ENCODE results near the gene CNTN5.

Gene CNTN5

GRCh38 chr11:99370549-99371216, 349.9 kb downstream of the CNTN5 start:
- Mint-ChIP-seq H3K27ac (no peak overlapping the region), H3K4me1 (no peaks in the 10 kb centered on the region), H3K27me3 (no peaks in the 10 kb centered on the region), H3K4me3 (no peak overlapping the region), H3K9me3 (no peaks in the 10 kb centered on the region)
- no peak for ATAC-seq
- no peak for DNase-seq

GRCh38 chr11:99371257-99371656, 350.5 kb downstream of the CNTN5 start:
- no peak for DNase-seq
- Mint-ChIP-seq H3K4me3 (no peak overlapping the region), H3K9me3 (no peaks in the 10 kb centered on the region), H3K4me1 (no peaks in the 10 kb centered on the region), H3K27me3 (no peaks in the 10 kb centered on the region), H3K27ac (no peak overlapping the region)
- no peak for ATAC-seq

DNA sequence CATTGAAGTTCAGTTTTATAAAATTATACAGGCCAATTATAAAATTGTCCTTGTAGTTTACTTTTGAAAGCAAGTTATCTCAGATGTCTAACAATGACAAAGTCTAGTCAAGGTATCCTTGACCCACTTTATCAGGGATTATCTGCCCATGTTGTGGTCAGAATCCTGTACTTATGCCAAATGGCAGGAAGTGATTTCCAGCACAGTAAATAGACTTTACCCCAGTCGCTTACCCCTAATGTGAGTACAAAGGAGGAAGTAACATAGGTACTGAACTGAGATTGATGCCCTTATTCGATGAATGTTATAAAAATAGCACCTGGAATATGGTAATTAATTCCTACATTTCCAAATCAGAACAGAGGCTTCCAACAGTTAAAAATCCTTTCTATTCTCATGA, 355.7 kb downstream of the CNTN5 start:
- no peak overlapping the region for H3K27ac Mint-ChIP-seq

GRCh38 chr11:99383648-99384245, 363.0 kb downstream of the CNTN5 start:
- H3K27ac Mint-ChIP-seq, result no peak overlapping the region
- no peaks in the 10 kb centered on the region for H3K4me1 Mint-ChIP-seq
- H3K4me3 Mint-ChIP-seq, result no peak overlapping the region
- peaks cover 0 to 7% of the 10 kb centered on the region in 2 donors for H3K9me3 Mint-ChIP-seq
- ATAC-seq (no peak), DNase-seq (no peak)
- H3K27me3 Mint-ChIP-seq, result no peaks in the 10 kb centered on the region

More for the DNA sequence above, 355.7 kb downstream of the CNTN5 start:
- no peaks in the 10 kb centered on the region for H3K9me3 Mint-ChIP-seq
- no peak overlapping the region for H3K4me3 Mint-ChIP-seq
- ATAC-seq (no peak), DNase-seq (no peak)
- H3K4me1 Mint-ChIP-seq, result no peaks in the 10 kb centered on the region
- no peaks in the 10 kb centered on the region for H3K27me3 Mint-ChIP-seq

GRCh38 chr11:99391245-99391644, 370.5 kb downstream of the CNTN5 start:
- Mint-ChIP-seq H3K4me3 (no peak overlapping the region), H3K27ac (no peak overlapping the region), H3K27me3 (no peaks in the 10 kb centered on the region), H3K4me1 (no peaks in the 10 kb centered on the region), H3K9me3 (peaks cover 0 to 7% of the 10 kb centered on the region in 2 donors)
- no peak for ATAC-seq
- no peak for DNase-seq

DNA sequence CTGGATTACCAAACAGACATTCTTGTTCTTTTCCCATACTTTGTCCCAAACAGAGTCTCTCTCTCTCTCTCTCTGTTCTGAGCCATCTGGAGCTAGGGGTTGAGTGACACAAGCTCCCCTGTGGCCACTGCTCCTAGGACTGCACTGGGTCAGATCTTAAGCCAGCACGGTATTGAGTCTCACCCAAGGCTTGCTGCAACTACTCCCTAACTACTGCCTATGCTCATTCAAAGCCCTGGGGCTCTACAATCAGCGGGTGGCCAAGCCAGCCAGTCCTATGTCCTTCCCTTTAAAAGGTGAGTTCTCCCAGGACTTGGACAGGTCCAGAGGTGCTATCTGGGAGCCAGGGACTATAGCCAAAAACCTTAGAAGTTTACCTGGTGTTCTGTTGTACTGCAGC, 385.6 kb downstream of the CNTN5 start:
- ATAC-seq (no peak), DNase-seq (no peak)
- Mint-ChIP-seq H3K9me3 (peaks cover 6 to 35% of the 10 kb centered on the region in 2 donors), H3K27ac (no peak overlapping the region), H3K4me1 (no peaks in the 10 kb centered on the region), H3K27me3 (no peaks in the 10 kb centered on the region), H3K4me3 (no peak overlapping the region)

DNA sequence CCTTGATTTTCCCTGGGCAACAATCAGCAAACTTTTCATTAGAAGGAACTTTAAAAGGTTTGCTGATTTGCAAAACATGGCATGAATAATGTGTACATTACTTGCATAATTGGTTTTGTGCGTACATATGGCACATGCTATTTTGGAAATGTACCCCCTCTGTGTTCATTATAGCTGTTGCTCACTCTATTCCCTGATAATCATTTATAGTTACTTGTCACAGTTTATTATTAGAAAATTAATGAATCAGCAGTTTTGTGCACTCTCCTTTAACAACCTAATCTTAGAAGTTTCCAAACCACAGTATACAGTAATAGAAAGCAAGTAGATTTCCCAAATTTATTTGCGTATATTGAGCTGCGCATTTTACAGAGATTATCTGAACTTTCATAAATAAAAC, 389.9 kb downstream of the CNTN5 start:
- no peaks in the 10 kb centered on the region for H3K4me1 Mint-ChIP-seq
- no peak for ATAC-seq
- DNase-seq, result no peak
- H3K27me3 Mint-ChIP-seq, result no peaks in the 10 kb centered on the region
- H3K27ac Mint-ChIP-seq, result no peak overlapping the region
- peaks cover 4 to 29% of the 10 kb centered on the region in 2 donors for H3K9me3 Mint-ChIP-seq
- H3K4me3 Mint-ChIP-seq, result no peak overlapping the region

GRCh38 chr11:99418927-99419720, 398.4 kb downstream of the CNTN5 start:
- ATAC-seq (no peak), DNase-seq (no peak)
- no peak overlapping the region for H3K27ac Mint-ChIP-seq
- H3K27me3 Mint-ChIP-seq, result no peaks in the 10 kb centered on the region
- no peaks in the 10 kb centered on the region for H3K4me1 Mint-ChIP-seq
- peaks cover 4 to 19% of the 10 kb centered on the region in 2 donors for H3K9me3 Mint-ChIP-seq
- H3K4me3 Mint-ChIP-seq, result no peak overlapping the region

DNA sequence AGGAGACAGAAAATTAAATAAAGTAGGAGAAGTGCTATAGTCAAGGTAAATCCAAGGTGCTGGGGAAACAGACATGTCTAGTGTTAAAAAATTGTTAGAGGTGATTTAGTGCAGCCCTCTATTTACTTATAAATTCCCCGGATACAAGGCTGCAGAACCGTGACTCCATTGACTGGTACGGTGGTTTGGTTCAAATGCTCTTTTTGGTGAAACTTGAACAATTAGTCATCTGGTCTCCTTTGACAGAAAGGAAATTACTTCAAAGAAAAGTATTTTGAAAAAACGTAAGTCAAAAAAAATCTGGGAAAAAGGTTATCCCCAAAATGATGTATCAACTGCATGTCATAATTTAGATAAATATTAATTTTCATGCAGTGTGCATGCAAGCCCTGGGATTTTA, 399.2 kb downstream of the CNTN5 start:
- Mint-ChIP-seq H3K4me1 (no peaks in the 10 kb centered on the region), H3K9me3 (peaks cover 4 to 19% of the 10 kb centered on the region in 2 donors), H3K27ac (no peak overlapping the region), H3K27me3 (no peaks in the 10 kb centered on the region), H3K4me3 (no peak overlapping the region)
- ATAC-seq, result no peak
- DNase-seq, result no peak

GRCh38 chr11:99422581-99423427, 402.1 kb downstream of the CNTN5 start:
- DNase-seq (no peak), ATAC-seq (no peak)
- peak overlapping the region in 1 of 2 donors; percentile 47 for H3K27ac Mint-ChIP-seq
- H3K4me3 Mint-ChIP-seq, result no peak overlapping the region
- H3K4me1 Mint-ChIP-seq, result no peaks in the 10 kb centered on the region
- H3K9me3 Mint-ChIP-seq, result peaks cover 4 to 7% of the 10 kb centered on the region in 2 donors
- H3K27me3 Mint-ChIP-seq, result no peaks in the 10 kb centered on the region

DNA sequence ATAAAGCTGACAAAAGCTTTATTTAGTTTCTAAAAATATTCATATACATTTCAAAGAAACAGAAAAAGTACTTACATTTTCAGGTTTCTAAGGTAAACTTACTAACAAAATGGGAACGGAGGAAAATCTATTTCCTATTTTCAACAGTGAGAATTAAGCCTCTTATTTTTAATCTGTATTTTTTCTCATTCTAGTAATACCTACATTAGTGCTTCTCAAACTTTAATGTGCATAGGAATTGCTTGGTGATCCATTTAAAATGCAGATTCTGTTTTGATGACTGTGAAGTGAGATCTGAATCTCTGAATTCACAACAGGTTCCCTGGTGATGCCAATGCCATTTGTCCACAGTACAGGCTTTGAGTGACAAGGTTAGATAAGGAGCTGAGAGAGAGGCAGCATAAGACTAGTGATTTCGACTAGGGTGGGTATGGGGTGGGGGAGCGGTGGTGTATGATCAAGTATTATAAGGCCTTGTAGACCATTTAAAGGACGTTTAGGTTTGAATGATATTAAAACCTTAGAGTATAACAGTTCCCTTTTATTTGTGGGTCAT, 402.8 kb downstream of the CNTN5 start:
- peaks cover 4 to 7% of the 10 kb centered on the region in 2 donors for H3K9me3 Mint-ChIP-seq
- ATAC-seq (no peak), DNase-seq (no peak)
- no peaks in the 10 kb centered on the region for H3K27me3 Mint-ChIP-seq
- H3K4me3 Mint-ChIP-seq, result no peak overlapping the region
- H3K27ac Mint-ChIP-seq, result no peak overlapping the region
- no peaks in the 10 kb centered on the region for H3K4me1 Mint-ChIP-seq

GRCh38 chr11:99424313-99425084, 403.8 kb downstream of the CNTN5 start:
- Mint-ChIP-seq H3K4me1 (no peaks in the 10 kb centered on the region), H3K4me3 (no peak overlapping the region), H3K9me3 (peaks cover 4 to 7% of the 10 kb centered on the region in 2 donors), H3K27ac (no peak overlapping the region), H3K27me3 (no peaks in the 10 kb centered on the region)
- no peak for DNase-seq
- no peak for ATAC-seq

GRCh38 chr11:99425596-99425995, 404.8 kb downstream of the CNTN5 start:
- Mint-ChIP-seq H3K4me3 (no peak overlapping the region), H3K27me3 (no peaks in the 10 kb centered on the region)

GRCh38 chr11:99432677-99433076, 411.9 kb downstream of the CNTN5 start:
- ATAC-seq (no peak), DNase-seq (no peak)
- no peak overlapping the region for H3K27ac Mint-ChIP-seq
- H3K4me3 Mint-ChIP-seq, result no peak overlapping the region
- H3K4me1 Mint-ChIP-seq, result no peaks in the 10 kb centered on the region
- no peaks in the 10 kb centered on the region for H3K27me3 Mint-ChIP-seq
- H3K9me3 Mint-ChIP-seq, result peaks cover 5 to 8% of the 10 kb centered on the region in 2 donors

More at GRCh38 chr11:99425596-99425995, 404.8 kb downstream of the CNTN5 start:
- ATAC-seq, result no peak
- Mint-ChIP-seq H3K4me1 (no peaks in the 10 kb centered on the region), H3K27ac (no peak overlapping the region), H3K9me3 (peaks cover 4 to 7% of the 10 kb centered on the region in 2 donors)
- no peak for DNase-seq
